Amniotic stem cell (primary cell): ENCODE measurements around the gene KRTAP10-12.
"Not testable (repeated sequence)": the region's sequence is repeated elsewhere in the genome, so short reads cannot be mapped to it uniquely, and the experiment has no call there.

Experiments
- DNase-seq: peaks from one replicate; lab custom pipeline; 2025; lab: John Stamatoyannopoulos, UW

Gene KRTAP10-12, protein sequence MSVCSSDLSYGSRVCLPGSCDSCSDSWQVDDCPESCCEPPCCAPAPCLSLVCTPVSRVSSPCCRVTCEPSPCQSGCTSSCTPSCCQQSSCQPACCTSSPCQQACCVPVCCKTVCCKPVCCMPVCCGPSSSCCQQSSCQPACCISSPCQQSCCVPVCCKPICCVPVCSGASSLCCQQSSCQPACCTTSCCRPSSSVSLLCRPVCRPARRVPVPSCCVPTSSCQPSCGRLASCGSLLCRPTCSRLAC

DNA sequence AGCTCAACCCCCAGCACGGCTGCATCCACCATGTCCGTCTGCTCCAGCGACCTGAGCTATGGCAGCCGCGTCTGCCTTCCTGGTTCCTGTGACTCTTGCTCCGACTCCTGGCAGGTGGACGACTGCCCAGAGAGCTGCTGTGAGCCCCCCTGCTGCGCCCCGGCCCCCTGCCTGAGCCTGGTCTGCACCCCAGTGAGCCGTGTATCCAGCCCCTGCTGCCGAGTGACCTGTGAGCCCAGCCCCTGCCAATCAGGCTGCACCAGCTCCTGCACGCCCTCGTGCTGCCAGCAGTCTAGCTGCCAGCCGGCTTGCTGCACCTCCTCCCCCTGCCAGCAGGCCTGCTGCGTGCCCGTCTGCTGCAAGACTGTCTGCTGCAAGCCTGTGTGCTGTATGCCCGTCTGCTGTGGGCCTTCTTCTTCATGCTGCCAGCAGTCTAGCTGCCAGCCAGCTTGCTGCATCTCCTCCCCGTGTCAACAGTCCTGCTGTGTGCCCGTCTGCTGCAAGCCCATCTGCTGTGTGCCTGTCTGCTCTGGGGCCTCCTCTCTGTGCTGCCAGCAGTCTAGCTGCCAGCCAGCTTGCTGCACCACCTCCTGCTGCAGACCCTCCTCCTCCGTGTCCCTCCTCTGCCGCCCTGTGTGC, at the start of gene KRTAP10-12:
Gene KRTAP10-12, plus strand, starts transcription at position 1 of the 639 bp plus-strand sequence. Its CDS starts 30 bp downstream, at position 31.
- DNase-seq, result not testable (repeated sequence)

DNA sequence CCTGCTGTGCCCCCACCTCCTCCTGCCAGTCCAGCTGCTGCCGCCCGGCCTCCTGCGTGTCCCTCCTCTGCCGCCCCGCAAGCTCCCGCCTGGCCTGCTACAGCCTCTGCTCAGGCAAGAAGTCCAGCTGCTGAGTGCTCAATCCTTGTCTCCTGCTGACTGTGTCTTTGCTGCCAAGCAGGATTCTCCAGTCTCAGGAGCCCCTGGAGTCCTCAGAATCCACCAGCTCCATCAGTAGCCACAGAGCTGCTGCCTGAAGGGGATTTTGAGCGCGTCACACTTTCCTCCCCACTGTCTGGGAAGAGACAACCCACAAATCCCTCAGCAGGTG, 49.8 kb upstream of the KRTAP10-12 start:
- no peak for DNase-seq

DNA sequence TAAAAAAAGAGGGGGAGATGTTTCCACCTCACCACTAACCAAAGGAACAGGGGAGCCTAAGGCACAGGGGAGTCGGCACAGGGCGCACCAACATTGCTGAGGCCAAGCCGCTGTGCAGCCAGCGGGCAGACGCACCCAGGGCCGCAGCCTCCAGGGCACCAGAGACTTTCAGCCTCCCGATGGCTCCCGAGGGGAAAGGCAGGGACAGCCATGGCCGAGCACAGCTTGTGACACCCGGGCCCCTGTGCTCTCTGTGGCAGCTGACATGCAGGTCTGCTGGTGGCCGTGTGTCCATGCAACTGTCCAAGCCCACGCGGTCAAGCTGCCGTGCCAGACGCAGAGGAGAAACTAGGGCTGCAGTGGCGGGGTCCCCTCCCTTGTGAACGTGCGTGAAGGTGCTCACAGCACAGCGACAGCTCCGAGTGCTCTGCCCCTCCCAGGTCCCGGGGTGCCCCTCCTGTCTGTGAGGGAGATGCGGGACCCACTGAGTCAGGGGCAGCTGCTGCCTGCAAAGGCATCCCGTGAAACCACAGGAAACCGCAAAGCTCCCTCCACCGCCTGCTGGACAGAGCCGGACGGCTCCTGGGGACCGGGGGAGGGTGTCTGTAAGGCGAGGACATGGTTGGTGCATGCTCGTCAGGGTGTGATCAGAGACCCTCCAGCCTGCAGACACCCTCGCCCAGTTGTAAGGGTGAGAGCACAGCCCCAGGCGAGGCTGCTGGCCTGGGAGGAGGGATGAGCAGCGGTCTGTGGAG, 48.2 kb upstream of the KRTAP10-12 start:
- DNase-seq, result no peak

DNA sequence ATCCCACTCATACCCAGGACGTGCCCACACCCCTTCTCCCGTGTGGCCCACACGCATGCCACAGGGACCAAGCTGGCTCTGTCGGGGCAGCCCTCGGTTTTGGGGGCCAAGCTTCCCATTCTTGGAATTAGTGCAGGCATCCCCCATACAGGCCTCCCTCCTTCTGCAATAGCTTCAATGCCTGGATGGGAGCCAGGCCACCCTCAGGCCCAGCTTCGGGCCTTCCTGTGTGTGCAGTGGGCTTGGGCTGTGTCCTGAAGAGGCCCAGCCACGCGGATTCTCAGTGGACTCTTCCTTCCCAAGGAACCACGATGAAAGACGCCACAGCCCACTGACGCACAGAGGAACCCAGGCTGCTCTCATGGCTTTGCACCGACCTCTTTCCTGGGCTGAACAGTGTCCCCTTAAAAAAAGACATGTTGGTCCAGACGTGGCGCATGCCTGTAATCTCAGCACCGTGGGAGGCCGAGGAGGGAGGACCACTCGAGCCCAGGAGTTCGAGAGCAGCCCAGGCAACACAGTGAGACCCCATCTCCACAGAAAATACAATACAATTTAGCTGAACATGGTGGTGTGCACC, 47.4 kb upstream of the KRTAP10-12 start:
- DNase-seq, result no peak

DNA sequence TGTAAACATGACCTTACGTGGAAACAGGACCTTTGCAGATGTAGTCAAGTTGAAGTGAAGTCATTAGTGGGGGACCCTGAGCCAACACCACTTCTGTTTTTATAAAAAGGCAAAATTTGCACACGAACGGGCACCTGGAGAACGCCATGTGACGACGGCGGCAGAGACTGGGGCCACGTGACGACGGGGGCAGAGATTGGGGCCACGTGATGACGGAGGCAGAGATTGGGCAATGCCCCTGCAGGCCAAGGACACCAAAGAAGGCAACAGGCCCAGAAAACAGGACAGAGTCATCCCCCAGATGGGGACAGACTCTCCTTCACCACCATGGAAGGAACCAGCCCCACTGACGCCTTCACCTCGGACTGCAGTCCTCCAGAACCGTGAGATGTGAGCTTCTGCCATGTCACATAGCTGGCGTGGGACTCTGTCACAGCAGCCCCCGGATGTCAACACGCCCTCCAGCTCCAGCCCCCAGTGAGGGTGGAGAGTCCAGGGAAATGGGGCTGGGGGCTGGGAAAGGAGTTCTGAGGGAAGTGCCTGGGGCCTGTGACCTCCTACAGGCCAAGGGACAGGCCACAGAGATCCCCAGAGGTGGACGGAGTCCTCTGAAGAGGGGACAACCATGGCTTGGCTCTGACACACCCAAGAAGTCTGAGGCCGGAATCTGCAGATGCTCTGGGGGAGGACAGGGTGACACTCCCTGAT, 46.6 kb upstream of the KRTAP10-12 start:
- DNase-seq, result no peak

DNA sequence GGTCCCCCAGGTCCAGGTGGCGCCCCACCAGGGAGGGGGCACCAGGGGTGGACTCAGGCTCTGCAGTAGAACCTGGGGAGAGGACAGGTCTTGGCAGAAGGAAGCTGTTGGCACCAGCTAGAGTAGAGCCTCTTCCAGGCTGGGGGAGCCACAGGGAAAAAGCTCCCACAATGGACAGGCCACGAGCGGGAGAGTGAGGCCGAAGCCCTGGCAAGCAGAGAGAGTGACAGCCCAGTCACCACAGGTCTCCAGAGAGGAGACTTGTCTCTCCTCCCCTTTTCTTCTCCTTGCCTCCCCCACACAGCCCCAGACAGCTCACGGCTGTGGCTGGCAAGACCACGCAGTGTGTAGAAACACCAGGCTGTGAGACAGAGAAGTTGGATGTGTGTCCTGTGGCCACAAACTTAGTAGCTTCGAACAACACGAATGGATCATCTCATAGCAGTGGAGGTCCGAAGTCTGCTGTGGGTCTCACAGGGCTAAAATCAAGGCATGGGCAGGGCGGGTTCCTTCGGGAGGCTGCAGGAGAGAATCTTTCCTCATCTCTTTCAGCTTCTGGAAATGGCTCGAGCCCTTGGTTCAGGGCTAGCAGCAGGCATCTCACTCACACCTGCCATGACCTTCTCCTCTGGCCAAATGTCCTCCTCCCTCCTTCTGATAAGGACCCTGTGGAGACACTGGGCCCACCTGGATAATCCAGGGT, 45.8 kb upstream of the KRTAP10-12 start:
- no peak for DNase-seq

DNA sequence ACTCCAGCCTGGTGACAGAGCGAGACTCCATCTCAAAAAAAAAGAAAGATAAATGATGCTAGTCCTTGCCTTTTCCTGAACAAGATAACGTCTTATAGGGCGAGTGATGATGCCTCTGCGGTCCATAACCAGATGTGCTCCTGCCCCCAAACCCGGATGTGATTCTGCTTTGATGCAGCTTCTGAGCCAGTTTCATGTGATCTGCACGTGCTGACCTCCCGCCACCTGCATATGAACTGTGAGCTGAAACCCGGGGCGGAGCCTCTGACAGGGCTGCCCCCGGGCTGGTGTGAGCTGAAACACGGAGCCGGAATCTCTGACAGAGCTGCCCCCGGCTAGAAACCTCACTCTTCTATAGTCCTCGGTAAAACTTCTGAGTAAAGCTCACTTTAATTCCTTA, 43.8 kb upstream of the KRTAP10-12 start:
- DNase-seq, result no peak

DNA sequence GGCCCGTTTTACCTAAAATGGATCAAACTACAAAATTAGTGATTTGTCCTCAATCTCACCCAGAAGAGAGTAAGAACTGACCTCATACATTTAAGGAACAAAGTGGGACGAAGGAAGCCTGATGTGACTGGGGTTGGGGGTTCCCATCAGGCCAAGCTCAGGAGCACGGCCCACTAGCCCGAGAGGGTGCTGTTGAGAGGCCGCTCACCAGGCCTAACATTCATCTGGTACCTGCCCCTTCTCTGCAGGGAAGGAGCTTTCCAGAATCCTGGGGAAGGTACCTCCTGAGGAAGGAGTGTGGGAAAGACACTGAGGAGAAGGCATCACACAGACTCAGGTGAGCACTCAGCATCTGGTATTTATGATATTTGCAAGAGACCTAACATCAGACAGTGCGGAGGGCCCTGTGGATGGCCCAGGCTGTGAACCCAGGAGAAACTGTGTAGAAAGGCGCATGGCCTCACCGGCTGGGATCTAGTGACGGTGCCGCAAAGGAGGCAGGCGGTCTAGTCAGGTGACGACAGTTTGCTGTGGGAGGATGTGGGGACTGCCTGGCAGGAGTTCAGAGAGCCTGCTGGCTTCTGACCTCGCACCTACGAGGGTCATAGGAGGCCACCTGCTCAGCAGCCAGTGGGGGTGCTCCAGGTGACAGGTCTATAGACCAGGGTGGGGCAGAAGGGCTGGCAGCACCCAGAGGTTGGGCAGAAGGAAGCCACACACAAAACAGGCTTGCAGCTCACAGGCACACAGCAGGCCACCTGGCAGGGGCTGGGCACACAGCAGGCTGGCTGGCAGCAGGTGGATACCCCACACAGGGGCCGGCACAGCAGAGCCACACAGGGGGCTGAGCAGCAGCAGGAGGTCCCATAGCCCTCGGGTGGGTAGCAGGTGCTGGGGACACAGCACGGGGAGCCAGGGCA, 43.1 kb upstream of the KRTAP10-12 start:
- DNase-seq, result no peak

DNA sequence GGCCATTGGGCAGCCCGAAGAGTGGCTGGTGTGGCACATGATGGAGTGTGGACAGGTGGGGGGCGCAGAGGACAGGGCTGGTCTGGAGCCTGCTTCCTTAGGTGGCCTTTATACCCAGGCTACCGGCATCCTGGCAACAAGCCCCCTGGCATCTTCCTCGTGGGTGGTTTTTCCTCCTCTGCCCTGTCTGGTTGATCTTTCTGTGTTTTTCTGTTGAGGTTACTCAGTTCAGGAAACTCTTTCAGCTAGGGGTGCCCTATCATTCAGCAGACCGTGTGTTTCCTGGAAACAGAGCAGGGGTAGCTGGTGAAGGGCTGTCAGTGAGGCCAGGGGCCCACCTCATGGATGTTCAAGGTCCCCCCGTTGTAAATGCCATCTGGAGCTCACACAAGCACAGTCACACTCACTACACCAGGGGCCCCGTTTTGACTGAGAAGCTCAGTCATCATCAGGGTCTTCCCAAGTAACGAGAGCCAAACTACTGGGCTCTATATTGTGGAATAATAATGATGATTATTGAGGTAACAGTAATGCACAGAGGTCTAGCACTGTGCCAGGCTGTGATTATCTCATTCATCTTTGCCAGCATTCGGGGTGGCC, 42.3 kb upstream of the KRTAP10-12 start, which contains the start of gene KRTAP12-4:
Gene KRTAP12-4, minus strand, starts transcription at position 84 of the 600 bp plus-strand sequence. Its CDS starts 45 bp downstream, at position 39.
- DNase-seq, result no peak

DNA sequence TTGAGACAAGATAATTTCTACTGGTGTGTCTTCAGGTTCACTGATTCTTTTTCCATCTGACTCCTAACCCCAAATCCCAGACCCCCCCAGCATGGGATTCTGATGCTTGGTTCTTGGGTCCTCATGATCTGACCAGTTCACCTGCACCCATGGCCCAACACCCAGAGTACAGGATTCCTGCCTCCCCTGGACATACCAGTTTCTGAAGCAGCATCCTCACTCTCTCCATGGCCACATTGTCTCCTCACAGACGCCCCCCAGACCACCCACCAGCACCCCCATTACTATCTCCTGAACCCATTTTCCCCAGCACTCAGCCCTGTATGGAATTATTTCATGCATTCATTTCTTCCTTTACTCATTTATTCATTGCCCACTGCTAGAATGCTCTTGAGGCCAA, 40.1 kb upstream of the KRTAP10-12 start:
- DNase-seq, result no peak

DNA sequence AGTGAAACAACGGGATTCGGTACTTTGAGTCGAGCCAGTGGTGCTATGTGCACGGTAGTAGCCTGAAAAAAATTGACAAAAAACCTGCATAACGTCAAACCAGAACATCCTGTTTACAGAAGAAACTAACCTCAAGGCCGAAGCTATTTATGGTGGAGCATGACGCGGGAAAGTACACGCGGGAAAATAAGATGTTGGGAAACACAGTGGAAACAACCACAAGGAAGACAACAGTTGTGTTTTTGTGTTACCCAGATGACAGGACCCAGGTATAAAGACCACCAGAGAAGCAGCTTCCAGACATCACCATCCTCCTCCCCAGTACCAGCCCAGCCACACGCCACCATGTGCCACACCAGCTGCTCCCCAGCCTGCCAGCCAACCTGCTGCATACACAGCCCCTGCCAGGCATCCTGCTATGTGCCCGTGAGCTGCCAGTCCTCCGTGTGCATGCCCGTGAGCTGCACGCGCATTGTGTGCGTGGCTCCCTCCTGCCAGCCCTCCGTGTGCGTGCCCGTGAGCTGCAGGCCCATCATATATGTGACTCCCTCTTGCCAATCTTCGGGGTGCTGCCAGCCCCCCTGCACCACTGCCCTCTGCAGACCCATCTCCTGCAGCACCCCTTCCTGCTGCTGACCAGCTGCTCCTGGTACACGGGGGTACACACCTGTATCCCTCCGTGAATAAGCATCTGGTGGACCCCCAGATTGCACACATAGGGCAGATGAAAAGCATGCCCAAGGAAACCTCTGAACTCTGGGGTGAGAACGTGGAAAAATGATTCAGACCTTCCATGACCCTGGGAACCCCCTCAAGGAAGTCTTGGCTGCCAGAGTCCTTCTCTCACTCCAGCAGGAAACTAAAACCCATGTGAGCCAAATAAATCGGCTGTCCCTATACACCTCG, 39.1 kb upstream of the KRTAP10-12 start, which contains the start of gene KRTAP12-3:
Gene KRTAP12-3, plus strand, starts transcription at position 298 of the 906 bp plus-strand sequence. Its CDS starts 48 bp downstream, at position 346.
- DNase-seq, result no peak

DNA sequence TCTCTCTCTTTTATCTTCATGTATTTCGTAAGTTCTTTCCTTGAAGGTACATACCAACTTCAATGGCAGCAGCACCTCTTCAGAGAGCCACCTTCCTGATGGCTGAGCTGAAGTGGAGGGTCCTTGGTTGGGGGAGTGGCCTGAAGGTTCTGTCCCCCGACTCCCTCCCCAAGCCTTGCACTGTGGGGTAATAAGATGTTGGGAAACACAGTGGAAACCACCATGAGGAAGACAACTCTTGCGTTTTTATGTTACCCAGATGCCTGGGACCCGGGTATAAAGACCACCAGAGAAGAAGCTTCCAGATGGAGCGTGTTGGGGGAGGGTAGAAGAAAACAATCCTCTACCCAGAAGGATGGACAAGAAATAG, 38.4 kb upstream of the KRTAP10-12 start:
- no peak for DNase-seq

DNA sequence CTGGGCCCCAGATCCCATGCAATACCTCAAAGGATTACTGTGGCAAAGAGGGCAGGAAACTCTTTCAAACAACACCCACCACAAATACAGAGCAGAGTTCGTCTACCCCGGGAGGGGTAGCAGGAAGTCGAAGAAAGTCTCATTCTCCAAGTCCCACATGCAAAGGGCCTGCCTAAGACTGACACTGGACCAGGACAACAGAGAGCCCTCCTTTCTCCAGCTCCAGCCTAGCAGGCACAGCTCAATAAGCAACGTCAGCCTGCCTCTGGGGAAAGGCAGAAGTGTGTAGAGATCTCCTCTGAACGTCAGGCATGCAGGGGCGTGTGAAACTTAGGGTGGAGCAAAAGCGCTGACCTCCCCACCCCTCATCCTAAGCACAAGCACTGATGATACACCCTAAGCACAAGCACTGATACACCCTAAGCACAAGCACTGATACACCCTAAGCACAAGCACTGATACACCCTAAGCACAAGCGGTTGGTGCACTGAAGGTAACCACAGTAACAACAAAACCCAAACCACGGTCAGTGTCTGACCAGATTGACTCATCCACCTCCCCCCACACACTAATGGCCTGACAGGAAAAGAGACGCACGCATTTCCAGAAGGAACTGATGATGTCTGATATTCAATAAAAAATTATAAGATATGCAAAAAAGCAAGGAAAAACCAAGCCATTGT, 37.9 kb upstream of the KRTAP10-12 start:
- no peak for DNase-seq

DNA sequence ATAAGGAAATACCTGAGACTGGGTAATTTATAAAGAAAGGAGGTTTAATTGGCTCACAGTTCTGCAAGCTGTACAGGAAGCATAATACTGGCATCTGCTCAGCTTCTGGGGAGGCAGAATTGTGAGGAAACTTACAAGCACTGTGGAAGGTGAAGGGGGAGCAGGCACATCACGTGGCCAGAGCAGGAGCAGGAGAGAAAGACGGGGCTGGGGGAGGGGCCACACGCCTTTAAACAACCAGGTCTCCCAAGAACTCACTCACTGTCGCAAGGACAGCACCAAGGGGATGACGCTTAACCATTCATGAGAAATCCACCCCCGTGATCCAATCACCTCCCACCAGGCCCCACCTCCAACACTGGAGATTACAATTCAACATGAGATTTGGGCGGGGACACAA, 35.4 kb upstream of the KRTAP10-12 start:
- not testable (repeated sequence) for DNase-seq

DNA sequence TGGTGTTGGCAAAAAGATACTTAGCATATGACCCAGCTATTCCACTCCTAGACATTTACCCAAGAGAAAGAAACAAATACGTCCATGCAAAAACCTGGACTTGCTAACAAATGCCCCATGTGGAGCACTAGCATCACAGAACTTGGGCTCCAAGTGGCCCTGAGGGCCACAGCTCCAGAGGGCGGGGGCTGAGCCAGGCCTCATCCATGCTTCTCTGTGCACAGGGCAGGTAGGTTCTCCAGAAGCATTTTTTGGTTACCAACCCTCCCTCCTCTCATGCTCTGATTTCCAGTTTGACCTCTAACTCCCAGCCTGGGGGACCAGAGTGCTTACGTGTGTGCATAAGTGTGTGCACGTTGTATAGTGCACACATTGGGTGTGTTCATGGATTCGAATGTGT, 32.3 kb upstream of the KRTAP10-12 start:
- DNase-seq, result no peak

DNA sequence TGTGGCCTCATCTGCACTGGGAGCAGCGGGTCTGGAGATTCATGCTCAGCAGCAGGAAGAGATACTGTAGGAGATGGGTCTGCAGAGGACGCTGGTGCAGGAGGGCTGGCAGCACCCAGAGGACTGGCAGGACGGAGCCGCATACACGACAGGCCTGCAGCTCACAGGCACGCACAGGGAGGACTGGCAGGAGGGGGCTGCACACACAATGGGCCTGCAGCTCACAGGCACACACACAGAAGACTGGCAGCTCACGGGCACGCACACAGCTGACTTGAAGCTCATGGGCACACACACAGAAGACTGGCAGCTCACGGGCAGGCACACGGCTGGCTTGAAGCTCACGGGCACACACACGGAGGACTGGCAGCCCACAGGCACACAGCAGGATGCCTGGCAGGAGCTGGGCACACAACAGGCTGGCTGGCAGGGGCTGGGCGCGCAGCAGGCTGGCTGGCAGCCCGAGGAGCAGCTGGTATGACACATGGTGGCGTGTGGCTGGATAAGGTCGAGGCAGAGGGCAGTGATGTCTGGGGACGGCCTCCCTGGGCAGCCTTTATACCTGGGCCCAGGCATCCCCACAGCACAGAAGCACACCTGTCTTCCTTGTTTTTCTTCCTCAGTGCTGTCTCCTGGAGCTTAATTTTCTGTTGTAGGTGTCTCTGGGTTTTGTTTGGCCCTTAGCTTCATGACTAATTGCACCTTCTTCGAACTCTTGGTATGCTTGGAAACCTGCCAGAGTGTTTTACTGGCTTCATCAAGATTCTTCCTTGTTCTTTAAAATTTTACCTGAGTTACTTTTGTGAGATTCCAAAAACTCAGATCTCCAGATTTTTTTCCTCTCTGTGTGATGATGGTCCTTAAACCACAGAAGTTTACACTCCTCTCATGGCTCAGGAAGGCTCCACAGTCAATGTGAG, 30.3 kb upstream of the KRTAP10-12 start, which contains the start of gene KRTAP12-2:
Gene KRTAP12-2, minus strand, starts transcription at position 527 of the 920 bp plus-strand sequence. Its CDS starts 41 bp downstream, at position 486.
- no peak for DNase-seq

DNA sequence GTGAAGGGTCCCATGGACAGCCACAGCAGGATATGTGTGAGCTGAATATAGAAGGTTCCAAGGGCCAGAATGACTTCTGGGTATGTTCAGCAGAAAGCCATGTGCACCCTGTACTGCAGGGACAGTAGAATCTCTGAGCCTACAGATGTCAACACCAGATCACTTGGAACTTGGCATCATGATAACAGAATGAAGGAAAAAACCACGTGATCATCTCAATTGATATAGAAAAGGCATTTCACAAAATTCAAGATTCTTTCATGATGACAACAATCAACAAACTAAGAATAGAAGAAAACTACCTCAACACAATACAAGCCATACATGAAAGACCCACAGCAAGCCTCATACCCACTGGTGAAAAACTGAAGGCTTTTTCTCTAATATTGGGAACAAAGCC, 29.4 kb upstream of the KRTAP10-12 start:
- DNase-seq, result no peak
